Stimulated activated CD8-positive, alpha-beta memory T cell treated with anti-CD3 and anti-CD28 coated beads, Interleukin-4, amount 100 ng/mL, for 48 hours (primary cell): ENCODE measurements around the gene OR8B12.
"Not testable (repeated sequence)": the region's sequence is repeated elsewhere in the genome, so short reads cannot be mapped to it uniquely, and the experiment has no call there.

Experiments
- DNase-seq: peaks from one replicate; pipeline ENCODE4 v3.0.0-alpha.2; 2020

The OR8B12 gene

DNA sequence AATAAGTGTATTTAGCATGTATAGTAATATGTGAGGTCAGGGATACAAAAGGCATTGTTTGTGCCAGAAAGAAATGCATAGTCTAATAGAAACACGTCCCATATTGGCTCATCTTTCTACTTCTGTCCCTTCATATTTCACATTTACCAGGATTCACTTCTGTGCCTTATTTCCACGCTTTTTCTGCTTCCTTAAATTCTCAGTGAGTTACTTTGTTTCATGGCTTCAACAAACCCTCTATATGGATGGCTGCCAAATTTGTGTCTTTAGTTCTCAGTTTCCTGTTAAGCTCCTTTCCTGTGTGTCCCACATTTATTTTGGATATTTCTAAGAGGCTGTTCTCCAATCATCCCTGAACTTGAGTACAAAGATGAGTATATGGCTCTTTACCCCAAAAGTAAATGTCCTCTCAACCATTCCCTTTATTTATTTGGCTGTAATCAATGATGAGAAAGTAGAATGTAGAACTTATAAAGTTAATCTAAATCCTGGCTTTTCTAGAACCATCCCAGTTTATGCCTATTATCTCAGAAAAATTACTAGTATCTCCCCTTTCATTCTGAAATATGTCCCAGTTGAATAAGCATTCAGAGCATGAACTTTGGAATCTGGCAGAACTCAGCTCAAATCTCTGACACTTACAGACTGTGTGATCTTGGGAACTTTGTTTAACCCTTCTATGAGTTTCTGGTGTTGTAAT, 23.5 kb downstream of the OR8B12 start:
- no peak for DNase-seq

- no peak for DNase-seq
These were observed 24.4 kb downstream of the OR8B12 start for GRCh38 chr11:124518989-124519451.

DNA sequence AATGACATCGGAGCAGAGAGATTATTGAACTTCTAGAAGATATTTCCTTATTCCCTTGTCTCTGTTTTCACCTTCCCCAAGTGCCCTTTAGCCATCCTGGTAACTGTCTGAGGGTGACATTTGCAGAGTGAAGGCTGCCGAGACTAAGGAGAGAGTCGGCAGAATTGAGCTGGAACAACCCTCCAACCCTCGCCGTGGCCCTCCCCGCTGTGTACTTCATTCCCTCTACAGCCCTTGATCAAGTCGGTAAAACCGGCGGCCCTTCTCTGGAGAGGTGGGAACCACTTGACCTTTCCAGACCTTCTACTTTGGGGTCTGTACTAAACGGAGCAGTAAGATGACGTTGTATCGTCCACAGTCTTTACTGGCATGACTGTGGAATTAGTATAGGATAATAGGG, 26.1 kb downstream of the OR8B12 start:
- no peak for DNase-seq

- DNase-seq = not testable (repeated sequence)
These were observed 28.8 kb downstream of the OR8B12 start for GRCh38 chr11:124514675-124515074.

GRCh38 chr11:124514131-124514530, 29.3 kb downstream of the OR8B12 start:
- no peak for DNase-seq

- DNase-seq = no peak
These were observed 31.7 kb downstream of the OR8B12 start for GRCh38 chr11:124511745-124512144.

DNA sequence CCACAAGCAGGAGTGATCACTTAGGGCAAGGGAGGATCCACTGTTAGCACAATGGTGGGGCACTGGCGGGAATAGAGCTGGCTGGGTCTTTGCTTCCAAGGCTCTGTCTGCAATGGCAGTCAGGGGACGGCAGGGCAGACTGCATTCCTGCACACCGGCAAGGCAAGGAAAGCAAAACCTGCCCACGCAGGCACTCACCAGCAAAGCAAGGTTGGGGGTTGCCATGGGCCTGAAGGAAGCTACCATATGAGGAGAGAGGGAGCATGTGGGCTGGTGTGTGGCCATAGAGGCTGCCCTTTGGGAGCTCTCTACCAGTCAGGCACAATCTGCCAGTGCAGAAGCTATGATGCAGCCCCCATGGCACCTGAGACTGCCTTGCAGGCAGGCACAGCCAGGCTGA, 33.2 kb downstream of the OR8B12 start:
- DNase-seq = no peak

DNA sequence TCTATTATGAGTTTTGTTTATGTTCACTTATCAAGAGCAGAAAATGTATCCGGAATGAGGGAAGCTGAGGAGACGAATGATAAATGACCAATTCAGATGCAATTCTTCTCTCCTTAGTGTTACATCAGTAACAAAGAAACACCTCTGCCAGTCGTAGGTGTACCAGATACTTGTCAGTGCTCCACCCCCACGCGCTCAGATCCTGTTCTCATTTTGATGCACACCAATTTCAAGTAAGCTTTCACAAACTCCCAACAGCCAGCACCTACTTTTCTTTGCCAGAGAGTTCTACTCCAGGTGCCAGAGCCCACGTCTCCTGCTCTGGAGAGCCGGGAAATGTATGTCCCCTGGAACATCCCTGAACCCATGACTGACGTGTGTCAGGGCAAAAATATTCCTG, 43.7 kb downstream of the OR8B12 start:
- DNase-seq = no peak

- DNase-seq = no peak
These were observed 50.3 kb downstream of the OR8B12 start for GRCh38 chr11:124493016-124493655.
